H9 (cell line): Measurements from ENCODE around the gene STYXL1. TPM values are rescaled to one million over a fixed set of nuclear protein-coding genes. Genes with fewer than 3 reads are reported as not detected.
A peak's percentile ranks its signal among the peaks of the same experiment; 100 is the strongest.

Experiments
- DNase-seq: peaks from one replicate; pipeline ENCODE4 v3.0.0-alpha.2; 2017
- H2AFZ ChIP-seq: one replicate; pipeline ENCODE4 v1.6.1; 2013; ENCODE audit warnings: mild to moderate bottlenecking, low read length, control low read depth, moderate library complexity
- H2AK5ac ChIP-seq: 2 replicates; pipeline ENCODE4 v1.6.1; 2013; ENCODE audit warnings: low read length, control low read depth, mixed read lengths; ENCODE audit not compliant: insufficient read length
- H2BK120ac ChIP-seq: one replicate; pipeline ENCODE4 v1.6.1; 2013; ENCODE audit warnings: low read depth, mild to moderate bottlenecking, low read length, control low read depth, inconsistent platforms; ENCODE audit not compliant: poor library complexity, severe bottlenecking
- H2BK12ac ChIP-seq: 2 replicates; pipeline ENCODE4 v1.6.1; 2013; ENCODE audit warnings: low read length, control low read depth, mixed read lengths, low read depth; ENCODE audit not compliant: insufficient read length
- H2BK15ac ChIP-seq: 2 replicates; pipeline ENCODE4 v1.6.1; 2013; ENCODE audit warnings: low read depth, low read length, control low read depth
- H2BK20ac ChIP-seq: one replicate; pipeline ENCODE4 v1.6.1; 2013; ENCODE audit warnings: low read depth, mild to moderate bottlenecking, low read length, control low read depth, inconsistent platforms; ENCODE audit not compliant: poor library complexity, severe bottlenecking
- H2BK5ac ChIP-seq: 2 replicates; pipeline ENCODE4 v1.6.1; 2013; ENCODE audit warnings: low read length, control low read depth, mixed read lengths; ENCODE audit not compliant: insufficient read length
- H3K14ac ChIP-seq: 2 replicates; pipeline ENCODE4 v1.6.1; 2013; ENCODE audit warnings: low read length, control low read depth; ENCODE audit not compliant: insufficient read depth
- H3K18ac ChIP-seq: 2 replicates; pipeline ENCODE4 v1.6.1; 2013; ENCODE audit warnings: low read depth, mild to moderate bottlenecking, mixed read lengths, low read length, control low read depth; ENCODE audit not compliant: insufficient read length
- H3K23ac ChIP-seq: 2 replicates; pipeline ENCODE4 v1.6.1; 2013; ENCODE audit warnings: low read length, control low read depth, mixed read lengths, low read depth; ENCODE audit not compliant: insufficient read length
- H3K23me2 ChIP-seq: 2 replicates; pipeline ENCODE4 v1.6.1; 2013; ENCODE audit warnings: low read depth, mild to moderate bottlenecking, mixed read lengths, low read length, control low read depth; ENCODE audit not compliant: insufficient read length, poor library complexity, severe bottlenecking
- H3K27ac ChIP-seq: 2 replicates; pipeline ENCODE4 v1.5.1; 2013; ENCODE audit warnings: low read length, control low read depth, mixed read lengths, low read depth; ENCODE audit not compliant: insufficient read length
- H3K27me3 ChIP-seq: 2 replicates; pipeline ENCODE4 v1.6.1; 2013; ENCODE audit warnings: low read length, control low read depth, inconsistent platforms; ENCODE audit not compliant: insufficient read depth
- H3K4ac ChIP-seq: 2 replicates; pipeline ENCODE4 v1.6.1; 2013; ENCODE audit warnings: low read depth, mild to moderate bottlenecking, control low read depth, inconsistent platforms, low read length, moderate library complexity
- H3K4me1 ChIP-seq: 2 replicates; pipeline ENCODE4 v1.6.1; 2013; ENCODE audit warnings: low read length, control low read depth, inconsistent platforms; ENCODE audit not compliant: insufficient read depth
- H3K4me2 ChIP-seq: 2 replicates; pipeline ENCODE4 v1.6.1; 2013; ENCODE audit warnings: low read length, control low read depth, mixed read lengths; ENCODE audit not compliant: insufficient read length, insufficient read depth
- H3K56ac ChIP-seq: 2 replicates; pipeline ENCODE4 v1.6.1; 2013; ENCODE audit warnings: low read depth, mild to moderate bottlenecking, mixed read lengths, low read length, control low read depth; ENCODE audit not compliant: insufficient read length
- H3K79me1 ChIP-seq: 2 replicates; pipeline ENCODE4 v1.6.1; 2013; ENCODE audit warnings: low read depth, mild to moderate bottlenecking, moderate library complexity, low read length, control low read depth, inconsistent platforms; ENCODE audit not compliant: insufficient read depth, poor library complexity, severe bottlenecking
- H3K79me2 ChIP-seq: 2 replicates; pipeline ENCODE4 v1.6.1; 2013; ENCODE audit warnings: low read length, control low read depth, inconsistent platforms; ENCODE audit not compliant: insufficient read depth
- H3K9ac ChIP-seq: 2 replicates; pipeline ENCODE4 v1.6.1; 2013; ENCODE audit warnings: low read length, control low read depth, mixed read lengths; ENCODE audit not compliant: insufficient read length; ENCODE audit errors: extremely low read depth
- H3K9me3 ChIP-seq: one replicate; pipeline ENCODE4 v1.6.1; 2013; ENCODE audit warnings: low read depth, low read length, inconsistent platforms; ENCODE audit not compliant: control insufficient read depth
- H3T11ph ChIP-seq: one replicate; pipeline ENCODE4 v1.6.1; 2013; ENCODE audit warnings: mild to moderate bottlenecking, low read length, control low read depth, inconsistent platforms
- H4K20me1 ChIP-seq: one replicate; pipeline ENCODE4 v1.6.1; 2013; ENCODE audit not compliant: control insufficient read depth, insufficient read length, insufficient read depth
- H4K5ac ChIP-seq: 2 replicates; pipeline ENCODE4 v1.6.1; 2013; ENCODE audit warnings: low read depth, mild to moderate bottlenecking, mixed read lengths, low read length, control low read depth; ENCODE audit not compliant: insufficient read length
- H4K8ac ChIP-seq: replicated peaks from 2 replicates; pipeline ENCODE4 v1.6.1; 2013; ENCODE audit warnings: low read length, control low read depth, mixed read lengths, low read depth; ENCODE audit not compliant: insufficient read length
- H4K91ac ChIP-seq: 2 replicates; pipeline ENCODE4 v1.6.1; 2013; ENCODE audit warnings: low read depth, mild to moderate bottlenecking, moderate library complexity, mixed read lengths, low read length, control low read depth; ENCODE audit not compliant: insufficient read length
- H3K27ac Mint-ChIP-seq, 3 experiments: 2 replicates in 2 of 3; 3 replicates in 1 of 3; pipeline ENCODE4 v1.8.0; 2020 to 2021; ENCODE audit warnings: mixed read lengths in 3 of 3, mild to moderate bottlenecking in 1 of 3, moderate library complexity in 1 of 3
- H3K27me3 Mint-ChIP-seq: 2 replicates; pipeline ENCODE4 v1.8.0; 2021; ENCODE audit warnings: low read depth, mild to moderate bottlenecking, moderate library complexity, mixed read lengths
- H3K36me3 Mint-ChIP-seq, 3 experiments: 2 replicates in 2 of 3; 3 replicates in 1 of 3; pipeline ENCODE4 v1.8.0; 2020 to 2021; ENCODE audit warnings: low read depth in 3 of 3, mixed read lengths in 3 of 3; ENCODE audit not compliant: insufficient read depth in 1 of 3
- H3K4me1 Mint-ChIP-seq, 2 experiments: 2 replicates each; pipeline ENCODE4 v1.8.0; 2020; ENCODE audit warnings: mixed read lengths in 2 of 2
- H3K4me3 Mint-ChIP-seq, 2 experiments: 2 replicates in 1 of 2; 3 replicates in 1 of 2; pipeline ENCODE4 v1.8.0; 2020 to 2021; ENCODE audit warnings: mild to moderate bottlenecking in 2 of 2, mixed read lengths in 2 of 2, moderate library complexity in 1 of 2
- H3K9me3 Mint-ChIP-seq, 2 experiments: 2 replicates in 1 of 2; 3 replicates in 1 of 2; pipeline ENCODE4 v1.8.0; 2020; ENCODE audit warnings: mild to moderate bottlenecking in 2 of 2, mixed read lengths in 2 of 2, moderate library complexity in 1 of 2
- CTCF ChIP-seq: fragments of 200-600 bp; sonication (generic); conservative IDR thresholded peaks from 3 replicates; pipeline ENCODE4 v1.8.0; 2021; ENCODE audit warnings: antibody characterized with exemption, mild to moderate bottlenecking
- WGBS: extraction: QIAGEN DNeasy Blood & Tissue Kit; methylation state at CpG from one replicate; pipeline ENCODE4 v1.1.7; 2013; ENCODE audit warnings: missing lambda C conversion rate, low lambda C conversion rate, mixed read lengths; ENCODE audit not compliant: insufficient read length; ENCODE audit errors: extremely low coverage; 5-methylcytosine and 5-hydroxymethylcytosine counted together
- total RNA-seq: library from RNA; stranded (reverse); gene quantifications from 2 replicates; pipeline ENCODE4 v1.2.1, GENCODE V29; 2021

The STYXL1 gene
- total RNA-seq, 1 experiment from 2014 or later, result 38.7 TPM

DNA sequence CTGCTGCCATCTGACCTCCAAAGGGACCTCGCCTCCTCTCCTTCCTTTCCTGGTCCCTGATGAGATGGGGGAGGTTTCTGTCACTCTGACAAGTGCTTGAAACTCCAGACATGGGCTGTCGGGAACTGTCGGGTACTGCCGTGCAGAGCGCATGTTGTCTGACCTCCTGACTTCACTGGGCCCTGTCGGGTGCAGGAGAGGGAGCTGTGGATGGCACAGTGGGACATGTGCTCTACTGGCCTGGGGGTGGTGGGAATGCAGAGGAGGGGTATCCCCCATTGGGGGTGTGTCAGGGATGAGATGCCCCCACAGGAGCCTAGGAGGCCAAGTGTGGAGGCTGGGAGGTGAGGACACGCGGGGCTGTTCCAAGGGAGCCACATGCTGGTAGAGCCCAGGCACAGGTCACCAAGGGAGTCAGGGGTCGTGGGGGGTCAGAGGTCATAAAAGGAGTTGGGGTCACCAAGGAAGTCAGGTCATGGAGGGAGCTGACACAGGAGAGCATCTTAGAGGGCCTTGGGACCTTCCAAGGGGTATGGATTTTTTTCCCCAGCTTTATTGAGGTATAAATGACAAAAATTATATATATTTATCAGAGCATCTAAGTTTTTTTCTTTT, 84.3 kb downstream of the STYXL1 start:
- Mint-ChIP-seq H3K4me3 (no peak overlapping the region), H3K4me1 (peaks cover 4% of the 10 kb centered on the region in 2 experiments; a peak in 2 of 4 replicates)

More for the DNA sequence above, 84.3 kb downstream of the STYXL1 start:
- H3K27me3 Mint-ChIP-seq, result no peaks in the 10 kb centered on the region
- no peak overlapping the region for H3K4me2 ChIP-seq
- no peak overlapping the region for H3K14ac ChIP-seq
- no peak overlapping the region for H2BK12ac ChIP-seq
- H3K23ac ChIP-seq, result no peak overlapping the region
- H4K8ac ChIP-seq, result no peak overlapping the region
- no peak overlapping the region for H3K9ac ChIP-seq
- DNase-seq, result no peak
- TF ChIP-seq CTCF, result no peak
- no peak overlapping the region for H3K18ac ChIP-seq
- no peak overlapping the region for H4K5ac ChIP-seq
- H2AFZ ChIP-seq, result no peak overlapping the region
- no peaks in the 10 kb centered on the region for H3K9me3 ChIP-seq
- H2BK5ac ChIP-seq, result no peak overlapping the region
- no peaks in the 10 kb centered on the region for H3K27me3 ChIP-seq
- no peak overlapping the region for H2BK120ac ChIP-seq
- H2AK5ac ChIP-seq, result no peak overlapping the region
- H4K91ac ChIP-seq, result no peak overlapping the region
- H3K27ac ChIP-seq, result no peak overlapping the region
- H3K9me3 Mint-ChIP-seq, result no peaks in the 10 kb centered on the region
- no peaks in the 10 kb centered on the region for H4K20me1 ChIP-seq
- no peaks in the 10 kb centered on the region for H3K79me1 ChIP-seq
- H3K23me2 ChIP-seq, result no peaks in the 10 kb centered on the region
- peaks cover 12 to 38% (median 31%) of the 10 kb centered on the region in 3 experiments; a peak in 6 of 7 replicates for H3K36me3 Mint-ChIP-seq
- H3K4me1 ChIP-seq, result no peaks in the 10 kb centered on the region
- no CpG with 5 or more reads among the region's 9 CpGs for WGBS
- H3T11ph ChIP-seq, result no peak overlapping the region
- H3K4ac ChIP-seq, result no peak overlapping the region
- H2BK20ac ChIP-seq, result no peak overlapping the region
- H3K27ac Mint-ChIP-seq, result peak overlapping the region in 1 of 3 experiments; percentile 63; a peak in 2 of 7 replicates
- no peaks in the 10 kb centered on the region for H3K79me2 ChIP-seq
- H3K56ac ChIP-seq, result no peak overlapping the region
- H2BK15ac ChIP-seq, result no peak overlapping the region
